Natural killer cell (primary cell): Measurements from ENCODE around the gene SASS6. TPM values are rescaled to one million over a fixed set of nuclear protein-coding genes. Genes with fewer than 3 reads are reported as not detected.

Experiments used
- ATAC-seq, 3 donors: fragments of 150-1000 bp in 2 of 3; fragments of 200-7000 bp in 1 of 3; cut with Tn5 transposase; 1 replicate in 1 of 3; 2 replicates in 2 of 3; pipeline ENCODE4 v1.10.0; 2021; ENCODE audit warnings: mild to moderate bottlenecking in 2 of 3, moderate library complexity in 2 of 3
- DNase-seq, 2 donors: peaks; one replicate each; pipeline versions ENCODE4 v3.0.0 to v3.0.0-alpha.2; 2013 to 2021; ENCODE audit warnings: mixed read lengths in 1 of 2
- H3K27ac ChIP-seq: one replicate; pipeline ENCODE4 v1.5.1; 2013; ENCODE audit warnings: mild to moderate bottlenecking, low read length
- H3K27me3 ChIP-seq: one replicate; pipeline ENCODE4 v1.6.1; 2013; ENCODE audit warnings: low read length; ENCODE audit not compliant: control insufficient read depth, insufficient read depth
- H3K36me3 ChIP-seq: one replicate; pipeline ENCODE4 v1.6.1; 2013; ENCODE audit warnings: low read length; ENCODE audit not compliant: control insufficient read depth, insufficient read depth
- H3K4me1 ChIP-seq: one replicate; pipeline ENCODE4 v1.6.1; 2013; ENCODE audit warnings: low read length; ENCODE audit not compliant: control insufficient read depth, insufficient read depth
- H3K4me3 ChIP-seq: one replicate; pipeline ENCODE4 v1.5.1; 2013; ENCODE audit warnings: low read length
- H3K9me3 ChIP-seq: one replicate; pipeline ENCODE4 v1.6.1; 2013; ENCODE audit warnings: low read length; ENCODE audit not compliant: control insufficient read depth, insufficient read depth
- H3K27ac Mint-ChIP-seq, 2 donors: one replicate each; pipeline ENCODE4 v1.8.0; 2022; ENCODE audit warnings: mild to moderate bottlenecking in 2 of 2, mixed read lengths in 2 of 2, moderate library complexity in 1 of 2
- H3K27me3 Mint-ChIP-seq, 2 donors: one replicate each; pipeline ENCODE4 v1.8.0; 2022; ENCODE audit warnings: low read depth in 2 of 2, mixed read lengths in 2 of 2
- H3K36me3 Mint-ChIP-seq: one replicate; pipeline ENCODE4 v1.8.0; 2022; ENCODE audit warnings: mixed read lengths
- H3K4me1 Mint-ChIP-seq, 2 donors: one replicate each; pipeline ENCODE4 v1.8.0; 2022; ENCODE audit warnings: mixed read lengths in 2 of 2
- H3K4me3 Mint-ChIP-seq: one replicate; pipeline ENCODE4 v1.8.0; 2022; ENCODE audit warnings: mild to moderate bottlenecking, moderate library complexity, mixed read lengths
- H3K9me3 Mint-ChIP-seq, 2 donors: one replicate each; pipeline ENCODE4 v1.8.0; 2022; ENCODE audit warnings: mixed read lengths in 2 of 2
- WGBS: methylation state at CpG from one replicate; pipeline ENCODE4 v1.1.7; 2013; ENCODE audit warnings: missing lambda C conversion rate; ENCODE audit not compliant: insufficient coverage; 5-methylcytosine and 5-hydroxymethylcytosine counted together
- intact Hi-C: fragments of 100-400 bp; cut with micrococcal nuclease; formaldehyde crosslinking; loops from one replicate; pipeline ENCODE4 v1.14.2; 2022
- total RNA-seq, 4 donors: library from RNA; stranded (reverse); fragments of 120-200 nt in 1 of 4; gene quantifications; one replicate each; pipeline versions ENCODE4 v1.2.3 to v1.2.4, GENCODE V29; 2013 to 2022
- TF ChIP-seq, protein P1 (sequence below): fragments of 200-600 bp; IDR thresholded peaks from one replicate; pipeline ENCODE4 v1.8.0; 2022; ENCODE audit warnings: antibody characterized with exemption

The SASS6 gene
- total RNA-seq, 3 donors from 2014 or later (not counting 1 experiment from before 2014, with no cell fraction given): 5.3 to 6.2 (median 5.6) TPM

DNA sequence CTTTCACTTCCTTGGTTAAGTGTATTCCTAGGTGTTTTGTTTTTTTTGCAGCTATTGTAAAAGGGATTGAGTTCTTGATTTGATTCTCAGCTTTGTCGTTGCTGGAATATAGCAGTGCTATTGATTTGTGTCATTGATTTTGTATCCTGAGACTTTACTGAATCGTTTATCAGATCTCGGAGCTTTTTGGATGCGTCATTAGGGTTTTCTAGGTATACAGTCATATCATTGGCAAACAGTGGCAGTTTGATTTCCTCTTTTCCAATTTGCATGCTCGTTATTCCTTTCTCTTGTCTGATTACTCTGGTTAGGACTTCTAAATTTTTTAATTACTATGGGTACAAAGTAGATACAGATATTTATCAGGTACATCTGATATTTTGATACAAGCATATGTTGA, 87.5 kb downstream of the SASS6 start:
- Histone ChIP-seq H3K27me3 (no peaks in the 10 kb centered on the region), H3K27ac (no peak overlapping the region), H3K9me3 (no peaks in the 10 kb centered on the region), H3K36me3 (peaks cover under 1% of the 10 kb centered on the region), H3K4me3 (no peak overlapping the region), H3K4me1 (peaks cover 23% of the 10 kb centered on the region)
- H3K9me3 Mint-ChIP-seq: no peaks in the 10 kb centered on the region
- DNase-seq (no peak), ATAC-seq (no peak)
- intact Hi-C loops: no loop called here
- no peaks in the 10 kb centered on the region for H3K27me3 Mint-ChIP-seq
- H3K27ac Mint-ChIP-seq: peak overlapping the region; percentile 14 to 29
- no peaks in the 10 kb centered on the region for H3K36me3 Mint-ChIP-seq
- WGBS: 97% methylated on average over 4 of the region's 5 CpGs
- H3K4me1 Mint-ChIP-seq: peaks cover 69 to 73% of the 10 kb centered on the region in 2 donors
- H3K4me3 Mint-ChIP-seq: no peak overlapping the region
- TF ChIP-seq, protein P1, sequence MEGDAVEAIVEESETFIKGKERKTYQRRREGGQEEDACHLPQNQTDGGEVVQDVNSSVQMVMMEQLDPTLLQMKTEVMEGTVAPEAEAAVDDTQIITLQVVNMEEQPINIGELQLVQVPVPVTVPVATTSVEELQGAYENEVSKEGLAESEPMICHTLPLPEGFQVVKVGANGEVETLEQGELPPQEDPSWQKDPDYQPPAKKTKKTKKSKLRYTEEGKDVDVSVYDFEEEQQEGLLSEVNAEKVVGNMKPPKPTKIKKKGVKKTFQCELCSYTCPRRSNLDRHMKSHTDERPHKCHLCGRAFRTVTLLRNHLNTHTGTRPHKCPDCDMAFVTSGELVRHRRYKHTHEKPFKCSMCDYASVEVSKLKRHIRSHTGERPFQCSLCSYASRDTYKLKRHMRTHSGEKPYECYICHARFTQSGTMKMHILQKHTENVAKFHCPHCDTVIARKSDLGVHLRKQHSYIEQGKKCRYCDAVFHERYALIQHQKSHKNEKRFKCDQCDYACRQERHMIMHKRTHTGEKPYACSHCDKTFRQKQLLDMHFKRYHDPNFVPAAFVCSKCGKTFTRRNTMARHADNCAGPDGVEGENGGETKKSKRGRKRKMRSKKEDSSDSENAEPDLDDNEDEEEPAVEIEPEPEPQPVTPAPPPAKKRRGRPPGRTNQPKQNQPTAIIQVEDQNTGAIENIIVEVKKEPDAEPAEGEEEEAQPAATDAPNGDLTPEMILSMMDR: no peak

DNA sequence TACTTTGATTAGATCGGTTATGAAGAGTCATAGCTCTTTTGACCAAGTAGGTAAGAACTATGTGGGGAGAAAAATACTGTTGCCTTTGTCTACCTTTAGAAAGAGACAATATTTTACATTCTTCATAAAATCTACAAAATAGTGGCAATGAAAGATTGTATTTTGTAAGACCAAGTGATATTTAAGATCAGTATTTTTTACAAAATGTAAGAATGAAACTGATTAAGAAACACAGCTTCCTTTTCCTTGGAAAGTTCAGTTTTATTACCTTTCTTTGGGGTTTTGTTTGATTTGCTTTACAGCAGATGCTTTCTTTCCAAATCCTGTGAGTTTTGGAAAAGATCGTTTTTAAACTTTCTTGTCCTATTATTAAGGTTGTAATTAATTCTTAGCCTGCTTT, 93.1 kb downstream of the SASS6 start:
- Mint-ChIP-seq H3K27ac (peak overlapping the region; percentile 99), H3K27me3 (no peaks in the 10 kb centered on the region), H3K36me3 (no peaks in the 10 kb centered on the region), H3K4me1 (peaks cover 54 to 59% of the 10 kb centered on the region in 2 donors), H3K4me3 (peak overlapping the region; percentile 99), H3K9me3 (no peaks in the 10 kb centered on the region)
- intact Hi-C loops: loop anchor here (2.0 to 10.0 kb wide), 5 partner anchors 93 to 855 kb away; partner anchors contain the start of genes AGL, DBT, EXTL2 and RTCA
- Histone ChIP-seq H3K27ac (peak overlapping the region; percentile 99), H3K4me3 (peak overlapping the region; percentile 98), H3K36me3 (no peaks in the 10 kb centered on the region), H3K4me1 (peaks cover 8% of the 10 kb centered on the region), H3K27me3 (no peaks in the 10 kb centered on the region), H3K9me3 (no peaks in the 10 kb centered on the region)
- DNase-seq (no peak), ATAC-seq (no peak)
- TF ChIP-seq, protein P1: no peak
- WGBS: no CpG with 5 or more reads among the region's 2 CpGs

DNA sequence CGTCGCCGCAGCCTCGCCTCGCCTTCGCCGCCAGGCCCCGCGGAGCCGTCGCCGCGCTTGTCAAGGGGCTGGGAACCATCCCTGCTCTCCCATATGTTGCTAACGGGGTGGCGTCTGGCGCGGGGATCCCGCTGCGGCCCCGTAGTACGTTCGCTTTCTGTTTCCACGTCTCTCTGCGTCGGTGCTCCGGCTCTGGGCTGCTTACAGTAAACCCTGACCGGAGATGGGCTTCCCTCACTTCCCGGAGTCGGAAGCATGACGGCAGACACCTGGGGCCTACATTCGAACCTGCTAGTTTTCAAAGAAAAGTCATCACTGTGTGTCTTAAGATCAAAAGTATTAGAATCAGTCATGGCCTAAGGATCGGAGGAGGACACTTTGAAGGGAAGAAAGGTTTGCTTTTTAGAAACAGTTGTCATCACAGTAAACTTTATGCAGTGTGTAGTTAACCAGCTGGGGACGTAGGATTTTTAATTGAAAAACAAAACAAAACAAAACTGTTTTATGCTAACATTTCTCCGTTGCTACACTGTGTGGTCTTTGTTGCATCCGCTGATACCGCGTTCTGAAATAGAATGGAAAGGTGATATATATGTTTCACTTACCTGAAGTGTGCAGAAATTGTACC, 94.0 kb downstream of the SASS6 start:
- Mint-ChIP-seq H3K9me3 (no peaks in the 10 kb centered on the region), H3K27ac (peak overlapping the region; percentile 99), H3K36me3 (no peaks in the 10 kb centered on the region), H3K27me3 (no peaks in the 10 kb centered on the region), H3K4me3 (peak overlapping the region; percentile 99), H3K4me1 (peaks cover 50 to 57% of the 10 kb centered on the region in 2 donors)
- ATAC-seq (peak; percentile 47 to 65 (median 47)), DNase-seq (peak; percentile 63 to 88)
- TF ChIP-seq, protein P1: no peak
- peak overlapping the region; percentile 99 for H3K27ac ChIP-seq
- H3K36me3 ChIP-seq: no peaks in the 10 kb centered on the region
- WGBS: 0% methylated on average over 34 of the region's 37 CpGs
- intact Hi-C loops: loop anchor here (1.0 to 10.0 kb wide), 6 partner anchors 10 to 856 kb away; partner anchors contain the start of genes AGL, DBT, EXTL2 and RTCA
- H3K27me3 ChIP-seq: no peaks in the 10 kb centered on the region
- no peaks in the 10 kb centered on the region for H3K9me3 ChIP-seq
- H3K4me3 ChIP-seq: peak overlapping the region; percentile 98
- H3K4me1 ChIP-seq: peaks cover 8% of the 10 kb centered on the region
